ENCODE measurements around the gene TMEM119. TPM values are rescaled to one million over a fixed set of nuclear protein-coding genes. Genes with fewer than 3 reads are reported as not detected.
A peak's percentile ranks its signal among the peaks of the same experiment; 100 is the strongest.
"Not testable (repeated sequence)": the region's sequence is repeated elsewhere in the genome, so short reads cannot be mapped to it uniquely, and the experiment has no call there.

The TMEM119 gene
- total RNA-seq, 1 donor from 2014 or later = 31.1 TPM

- intact Hi-C loops (cut with DNase I) = no loop called here
- ATAC-seq (no peak), DNase-seq (ENCODE audit: low spot score) (peak; percentile 14)
Observed at GRCh38 chr12:108635997-108636808, 38.3 kb upstream of the TMEM119 start.

DNA sequence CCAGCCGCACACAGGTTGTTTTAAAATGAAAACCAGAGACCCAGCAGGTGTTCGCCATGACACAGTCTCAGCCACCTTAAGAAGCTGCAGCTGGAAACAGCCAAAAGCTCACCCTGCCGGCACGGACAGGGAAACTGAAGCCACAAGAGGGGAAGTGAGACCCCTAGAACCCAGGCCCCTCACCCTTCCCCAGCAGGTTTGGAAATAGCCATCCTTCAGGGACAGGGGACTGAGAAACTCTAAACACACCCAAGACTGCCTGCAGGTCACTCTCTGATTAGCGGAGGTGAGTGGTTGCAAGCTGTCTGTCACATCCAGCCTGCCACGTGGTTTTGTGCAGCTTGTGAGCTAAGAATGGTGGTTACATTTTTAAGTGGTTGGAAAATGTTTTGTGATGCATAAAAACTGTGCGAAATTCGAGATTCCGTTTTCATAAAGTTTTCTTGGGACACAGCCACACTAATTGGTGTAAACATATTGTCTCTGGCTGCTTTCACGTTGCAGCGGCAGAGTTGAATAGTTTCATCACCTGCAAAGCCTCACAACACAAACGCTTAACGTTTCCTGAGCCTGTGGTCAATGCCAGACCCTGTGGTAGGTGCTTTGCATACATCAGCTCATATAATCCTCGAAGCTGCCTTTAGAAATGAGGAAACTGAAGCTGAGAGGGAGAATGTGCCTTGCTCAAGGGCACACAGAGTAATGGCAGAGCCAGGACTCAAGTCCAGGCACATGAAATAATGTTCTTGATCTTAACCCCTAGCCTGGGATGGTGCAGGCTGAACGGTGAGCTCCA is 37.5 kb upstream of the TMEM119 start:
- DNase-seq (ENCODE audit: low spot score) (peak; percentile 38), ATAC-seq (no peak)
- intact Hi-C loops (cut with DNase I) = no loop called here

DNA sequence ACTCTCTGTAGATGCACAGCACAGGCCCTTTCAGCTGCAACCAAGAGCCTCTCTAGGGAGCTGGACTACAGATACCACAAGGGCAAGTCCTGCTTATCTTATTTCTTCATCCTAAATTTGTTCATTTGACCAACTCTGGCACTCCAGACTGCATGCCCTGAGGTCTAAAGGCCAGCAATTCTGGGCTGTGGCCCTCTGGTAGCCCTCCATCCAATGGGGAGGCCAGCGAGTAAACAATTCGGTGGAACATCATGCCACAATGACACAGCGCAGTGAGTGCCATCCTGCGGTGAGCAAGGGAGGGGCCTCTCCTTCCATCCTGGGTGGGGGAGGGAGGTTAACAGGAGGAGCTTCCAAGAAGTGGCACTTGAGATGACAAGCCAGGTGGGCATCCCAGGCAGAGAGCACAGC is 36.5 kb upstream of the TMEM119 start:
- peak; percentile 51 for DNase-seq (ENCODE audit: low spot score)
- intact Hi-C loops (cut with DNase I) = no loop called here
- ATAC-seq = no peak

GRCh38 chr12:108633534-108634248 is 35.8 kb upstream of the TMEM119 start, which contains the start of gene SELPLG:
Gene SELPLG, minus strand, starts transcription at chr12:108633894. Its CDS starts 9,587 bp downstream, at chr12:108624307.
- DNase-seq (ENCODE audit: low spot score) (peak; percentile 79), ATAC-seq (peak; percentile 71)
- intact Hi-C loops (cut with DNase I) = no loop called here

- intact Hi-C loops (cut with DNase I) = no loop called here
- DNase-seq (ENCODE audit: low spot score) (peak; percentile 38), ATAC-seq (no peak)
Observed at GRCh38 chr12:108633081-108633533, 35.2 kb upstream of the TMEM119 start.

- DNase-seq (ENCODE audit: low spot score); ATAC-seq; intact Hi-C loops (cut with DNase I): not testable (repeated sequence)
Observed at GRCh38 chr12:108631261-108631660, 33.4 kb upstream of the TMEM119 start.

DNA sequence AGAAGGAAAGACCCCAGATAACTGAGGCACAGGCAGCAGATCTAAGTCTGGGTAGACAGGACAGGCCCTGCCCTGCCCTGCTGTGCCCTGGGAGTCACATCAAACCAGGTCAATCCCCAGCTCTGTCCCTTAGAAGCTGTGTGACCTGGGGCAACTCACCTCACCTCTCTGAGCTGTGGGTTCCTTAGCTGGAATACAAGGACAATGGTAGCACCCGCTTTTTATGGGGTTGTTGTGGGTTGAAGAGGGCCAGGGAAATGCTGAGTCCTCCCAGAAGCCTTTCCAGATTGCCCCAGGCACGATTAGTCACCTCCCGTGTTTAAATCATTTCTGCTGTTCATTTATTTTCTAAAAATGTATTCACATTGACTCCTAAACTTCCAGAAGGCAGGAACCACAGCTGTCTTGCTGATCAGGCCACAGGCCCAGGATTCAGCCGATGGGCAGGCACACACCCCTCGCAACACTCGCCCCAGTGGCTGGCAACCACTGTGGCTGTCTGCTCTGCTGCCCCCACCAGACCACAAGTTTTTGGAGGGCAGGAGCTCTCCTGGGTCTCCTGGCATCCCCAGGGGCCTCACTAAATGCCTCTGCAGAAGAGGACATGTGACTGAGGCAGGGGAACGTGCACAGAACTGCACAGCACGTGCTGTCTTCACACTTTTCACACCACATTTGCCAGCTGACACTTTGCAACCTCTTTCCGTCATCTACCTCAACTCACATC is 32.8 kb upstream of the TMEM119 start:
- DNase-seq (ENCODE audit: low spot score) (peak; percentile 39), ATAC-seq (no peak)
- intact Hi-C loops (cut with DNase I) = no loop called here

DNA sequence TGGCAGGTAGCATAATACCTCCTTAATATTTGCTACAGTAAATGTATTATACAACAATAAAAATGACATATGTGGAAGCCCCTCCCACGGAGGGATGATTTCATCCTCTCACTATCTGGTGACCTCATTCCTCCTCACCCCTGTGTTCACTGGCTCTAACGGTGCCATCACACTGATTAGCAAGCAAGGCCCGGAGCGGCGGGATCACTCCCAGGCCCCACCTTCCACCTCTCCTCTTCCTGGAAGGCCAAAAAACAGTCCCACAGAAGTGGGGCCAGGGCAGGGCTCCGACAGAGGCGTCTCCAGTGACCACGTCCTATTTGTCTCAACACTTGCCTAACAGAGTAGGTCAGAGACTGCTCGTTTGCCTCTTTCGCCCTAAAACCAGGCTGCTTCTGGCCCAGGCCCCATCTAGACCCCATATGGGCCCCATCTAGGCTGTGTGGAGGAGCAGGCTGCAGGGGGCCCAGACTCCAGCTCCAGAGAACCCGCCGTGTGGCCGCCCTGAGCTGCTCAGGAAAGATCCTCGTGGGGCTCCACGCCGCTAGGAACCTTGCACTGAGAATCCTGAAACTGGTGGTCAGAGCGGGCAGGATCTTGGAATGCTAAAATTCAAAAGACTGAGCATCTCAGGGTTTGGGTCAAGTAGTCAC is 32.1 kb upstream of the TMEM119 start:
- DNase-seq (ENCODE audit: low spot score) (no peak), ATAC-seq (peak; percentile 59)
- intact Hi-C loops (cut with DNase I) = no loop called here

- intact Hi-C loops (cut with DNase I) = no loop called here
- ATAC-seq (no peak), DNase-seq (ENCODE audit: low spot score) (no peak)
Observed at GRCh38 chr12:108629151-108629550, 31.3 kb upstream of the TMEM119 start.

DNA sequence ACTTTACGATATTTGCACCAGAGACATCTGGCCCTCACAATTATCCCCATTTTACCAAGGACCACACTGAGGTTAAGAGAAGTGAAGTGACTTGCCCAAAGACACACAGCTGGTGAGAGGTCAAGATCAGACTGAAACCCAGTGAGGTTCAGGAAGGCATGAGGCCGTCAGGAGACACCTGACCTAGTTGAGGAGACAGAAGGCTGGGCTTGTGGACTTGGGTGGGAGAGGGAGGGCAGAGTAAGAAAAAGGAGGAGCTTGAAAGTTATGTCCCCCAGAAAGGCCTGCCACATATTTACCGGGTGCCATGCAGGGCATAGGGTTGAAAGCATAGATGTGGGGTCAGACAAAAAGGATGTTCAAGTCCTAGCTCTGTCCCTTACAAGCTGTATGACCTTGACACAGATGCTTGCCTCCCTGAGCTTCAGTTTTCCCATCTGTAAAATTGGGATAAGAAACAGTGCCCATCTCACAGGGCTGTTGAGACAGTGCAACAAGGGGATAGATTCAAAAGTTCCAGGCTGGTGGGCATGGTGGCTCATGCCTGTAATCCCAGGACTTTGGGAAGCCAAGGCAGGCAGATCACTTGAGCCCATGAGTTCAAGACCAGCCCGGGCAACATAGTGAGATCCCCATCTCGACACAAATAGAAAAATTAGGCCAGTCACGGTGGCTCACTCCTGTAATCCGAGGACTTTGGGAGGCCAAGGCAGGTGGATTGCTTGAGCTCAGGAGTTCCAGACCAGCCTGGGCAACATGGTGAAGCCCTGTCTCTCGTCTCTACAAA is 29.4 kb upstream of the TMEM119 start:
- no peak for DNase-seq (ENCODE audit: low spot score)
- ATAC-seq = no peak
- intact Hi-C loops (cut with DNase I) = no loop called here

- no peak for ATAC-seq
- DNase-seq (ENCODE audit: low spot score) = no peak
- intact Hi-C loops (cut with DNase I) = no loop called here
Observed at GRCh38 chr12:108625228-108625627, 27.3 kb upstream of the TMEM119 start.

DNA sequence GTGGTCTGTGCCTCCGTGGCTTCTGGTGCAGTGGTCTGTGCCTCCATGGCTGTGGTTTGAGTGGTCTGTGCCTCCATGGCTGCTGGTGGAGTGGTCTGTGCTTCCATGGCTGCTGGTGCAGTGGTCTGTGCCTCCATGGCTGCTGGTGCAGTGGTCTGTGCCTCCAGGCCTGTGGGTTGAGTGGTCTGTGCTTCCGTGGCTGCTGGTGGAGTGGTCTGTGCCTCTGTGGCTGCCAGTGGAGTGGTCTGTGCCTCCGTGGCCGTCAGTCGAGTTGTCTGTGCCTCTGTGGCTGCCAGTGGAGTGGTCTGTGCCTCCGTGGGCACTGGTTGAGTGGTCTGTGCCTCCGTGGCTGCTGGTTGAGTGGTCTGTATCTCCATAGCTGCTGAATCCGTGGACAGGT is 25.7 kb upstream of the TMEM119 start:
- intact Hi-C loops (cut with DNase I) = no loop called here
- no peak for ATAC-seq
- DNase-seq (ENCODE audit: low spot score) = no peak

DNA sequence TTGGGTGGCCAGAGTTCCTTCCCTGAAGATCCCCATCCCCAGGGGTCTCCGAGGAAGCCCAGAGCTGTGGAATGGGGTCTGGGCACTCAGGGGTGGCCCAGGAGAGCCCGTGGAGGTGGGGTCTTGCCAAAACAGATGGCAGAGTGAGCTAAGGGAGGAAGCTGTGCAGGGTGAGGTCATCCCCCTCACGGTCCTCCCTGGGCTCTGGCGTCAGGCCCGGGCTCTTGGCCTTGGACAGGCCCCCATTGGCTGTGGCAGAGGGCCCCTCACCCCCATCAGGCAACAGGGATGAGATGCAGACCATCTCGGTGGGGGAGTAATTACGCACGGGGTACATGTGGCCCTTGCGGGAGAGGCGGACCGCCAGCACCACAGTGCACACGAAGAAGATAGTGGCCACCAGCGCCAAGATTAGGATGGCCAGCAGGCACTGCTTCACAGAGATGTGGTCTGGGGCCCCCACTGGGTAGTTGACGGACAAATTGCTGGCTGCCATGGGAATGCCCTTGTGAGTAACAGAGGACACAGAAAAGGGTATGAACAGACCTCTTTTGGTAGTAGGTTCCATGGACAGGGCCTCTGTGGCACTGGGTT is 25.1 kb upstream of the TMEM119 start:
- ATAC-seq = no peak
- intact Hi-C loops (cut with DNase I) = no loop called here
- DNase-seq (ENCODE audit: low spot score) = no peak

DNA sequence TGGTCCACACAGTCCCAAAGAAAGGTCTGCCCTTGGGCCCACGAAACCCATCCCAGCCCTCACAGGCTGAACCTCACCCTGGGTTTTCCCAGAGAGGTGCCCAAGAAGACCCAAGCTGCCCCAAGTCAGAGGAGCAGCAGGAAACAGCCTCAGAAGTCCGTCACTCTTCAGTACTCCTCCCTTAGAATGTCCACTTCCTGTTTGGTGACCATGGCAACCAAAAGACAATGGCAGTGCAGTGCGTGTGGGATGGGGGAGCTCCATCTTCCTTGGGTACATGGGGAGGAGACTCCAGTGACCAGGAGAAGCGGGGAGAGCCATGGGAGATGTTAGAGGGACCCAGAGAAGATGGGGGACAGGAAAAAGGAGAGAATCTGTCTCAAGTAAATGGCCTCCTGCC is 24.5 kb upstream of the TMEM119 start:
- DNase-seq (ENCODE audit: low spot score) (no peak), ATAC-seq (peak; percentile 3)
- intact Hi-C loops (cut with DNase I) = no loop called here

- DNase-seq (ENCODE audit: low spot score) (no peak), ATAC-seq (no peak)
- intact Hi-C loops (cut with DNase I) = no loop called here
Observed at GRCh38 chr12:108621161-108621560, 23.3 kb upstream of the TMEM119 start.

DNA sequence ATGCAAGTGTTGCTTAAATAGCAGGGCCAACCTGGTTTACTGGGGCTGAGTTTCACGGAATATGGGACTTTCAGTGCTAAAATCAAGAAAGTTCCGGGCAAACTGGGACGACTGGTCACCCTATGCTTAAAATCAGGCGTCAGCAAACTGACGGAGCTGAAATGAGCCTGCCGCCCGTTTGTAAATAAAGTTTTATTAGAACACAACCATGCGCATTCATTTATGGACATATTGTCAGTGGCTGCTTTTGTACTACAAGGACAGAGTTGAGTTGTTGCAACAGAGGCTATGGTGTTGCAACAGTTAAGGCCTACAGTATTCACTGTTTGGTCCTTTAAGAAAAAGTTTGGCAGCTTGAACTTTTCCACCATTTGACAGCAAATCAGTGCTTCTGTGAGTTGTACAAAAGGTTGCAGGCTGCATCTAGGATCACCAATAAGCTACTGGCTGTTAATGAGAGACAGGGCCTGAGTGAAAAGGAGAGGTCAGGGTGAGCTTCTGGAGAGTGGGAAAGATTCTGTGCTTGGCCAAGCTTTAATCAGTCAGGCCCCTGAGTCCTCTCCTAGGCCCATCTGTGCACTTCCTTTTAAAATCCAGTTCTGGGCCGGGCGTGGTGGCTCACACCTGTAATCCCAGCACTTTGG is 22.5 kb upstream of the TMEM119 start:
- no peak for ATAC-seq
- no peak for DNase-seq (ENCODE audit: low spot score)
- intact Hi-C loops (cut with DNase I) = no loop called here

Measured in sciatic nerve (tissue), 2 donors.